Uterus (tissue), 2 donors: ENCODE measurements around the gene OR51F2.

Experiments
- POLR2A ChIP-seq, 2 donors: fragments of 450-650 bp; IDR thresholded peaks; one replicate each; pipeline ENCODE4 v1.6.1; 2016; ENCODE audit warnings: antibody characterized with exemption in 2 of 2, mild to moderate bottlenecking in 1 of 2, moderate library complexity in 1 of 2
- TF ChIP-seq, protein P1 (sequence below), 4 experiments: fragments of 200-600 bp in 2 of 4; fragments of 450-650 bp in 2 of 4; sonication (generic) in 2 of 4; IDR thresholded peaks; one replicate each; pipeline ENCODE4 v1.5.1; 2016 to 2019; ENCODE audit warnings: antibody characterized with exemption in 4 of 4, mild to moderate bottlenecking in 2 of 4, moderate library complexity in 1 of 4

DNA sequence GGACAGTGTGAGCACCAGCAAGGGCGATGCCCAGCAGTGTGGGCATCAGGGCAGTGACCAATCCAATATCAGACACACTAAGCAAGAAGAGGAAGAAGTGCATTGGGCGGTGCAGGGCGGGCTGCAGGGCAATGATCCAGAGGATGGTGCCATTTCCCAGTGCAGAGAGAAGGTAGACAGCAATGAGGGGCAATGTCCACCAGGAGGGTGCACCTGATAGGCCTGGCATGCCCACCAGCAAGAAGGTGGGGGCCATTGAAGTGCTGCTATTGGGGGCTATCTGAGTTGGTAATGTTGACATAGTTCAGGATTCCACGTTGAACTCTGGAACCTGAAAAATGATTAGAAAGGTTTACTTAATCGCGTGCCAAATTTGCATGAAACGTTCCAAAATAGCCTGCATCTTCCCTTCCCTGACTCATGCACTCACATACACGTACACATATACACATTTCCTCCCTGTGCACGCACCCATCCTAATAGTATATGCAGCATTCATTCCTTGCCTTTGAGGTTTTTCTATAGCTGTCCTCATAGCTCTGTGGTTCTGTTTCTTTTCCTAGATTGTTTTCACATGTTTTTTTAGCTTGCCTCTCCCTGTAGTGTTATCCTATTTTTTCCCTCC, 27.9 kb downstream of the OR51F2 start, which contains the start of gene OR51S1:
- TF ChIP-seq, protein P1, sequence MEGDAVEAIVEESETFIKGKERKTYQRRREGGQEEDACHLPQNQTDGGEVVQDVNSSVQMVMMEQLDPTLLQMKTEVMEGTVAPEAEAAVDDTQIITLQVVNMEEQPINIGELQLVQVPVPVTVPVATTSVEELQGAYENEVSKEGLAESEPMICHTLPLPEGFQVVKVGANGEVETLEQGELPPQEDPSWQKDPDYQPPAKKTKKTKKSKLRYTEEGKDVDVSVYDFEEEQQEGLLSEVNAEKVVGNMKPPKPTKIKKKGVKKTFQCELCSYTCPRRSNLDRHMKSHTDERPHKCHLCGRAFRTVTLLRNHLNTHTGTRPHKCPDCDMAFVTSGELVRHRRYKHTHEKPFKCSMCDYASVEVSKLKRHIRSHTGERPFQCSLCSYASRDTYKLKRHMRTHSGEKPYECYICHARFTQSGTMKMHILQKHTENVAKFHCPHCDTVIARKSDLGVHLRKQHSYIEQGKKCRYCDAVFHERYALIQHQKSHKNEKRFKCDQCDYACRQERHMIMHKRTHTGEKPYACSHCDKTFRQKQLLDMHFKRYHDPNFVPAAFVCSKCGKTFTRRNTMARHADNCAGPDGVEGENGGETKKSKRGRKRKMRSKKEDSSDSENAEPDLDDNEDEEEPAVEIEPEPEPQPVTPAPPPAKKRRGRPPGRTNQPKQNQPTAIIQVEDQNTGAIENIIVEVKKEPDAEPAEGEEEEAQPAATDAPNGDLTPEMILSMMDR (IDR thresholded peaks at IDR 0.05), result no peak
- no peak for TF ChIP-seq POLR2A (IDR thresholded peaks at IDR 0.05)
